AML-193 (cell line): ENCODE data around the gene ATP8B3.

Experiments
- DNase-seq, 2 experiments: peaks; one replicate each; lab custom pipeline; 2025; lab: John Stamatoyannopoulos, UW

Gene ATP8B3

DNA sequence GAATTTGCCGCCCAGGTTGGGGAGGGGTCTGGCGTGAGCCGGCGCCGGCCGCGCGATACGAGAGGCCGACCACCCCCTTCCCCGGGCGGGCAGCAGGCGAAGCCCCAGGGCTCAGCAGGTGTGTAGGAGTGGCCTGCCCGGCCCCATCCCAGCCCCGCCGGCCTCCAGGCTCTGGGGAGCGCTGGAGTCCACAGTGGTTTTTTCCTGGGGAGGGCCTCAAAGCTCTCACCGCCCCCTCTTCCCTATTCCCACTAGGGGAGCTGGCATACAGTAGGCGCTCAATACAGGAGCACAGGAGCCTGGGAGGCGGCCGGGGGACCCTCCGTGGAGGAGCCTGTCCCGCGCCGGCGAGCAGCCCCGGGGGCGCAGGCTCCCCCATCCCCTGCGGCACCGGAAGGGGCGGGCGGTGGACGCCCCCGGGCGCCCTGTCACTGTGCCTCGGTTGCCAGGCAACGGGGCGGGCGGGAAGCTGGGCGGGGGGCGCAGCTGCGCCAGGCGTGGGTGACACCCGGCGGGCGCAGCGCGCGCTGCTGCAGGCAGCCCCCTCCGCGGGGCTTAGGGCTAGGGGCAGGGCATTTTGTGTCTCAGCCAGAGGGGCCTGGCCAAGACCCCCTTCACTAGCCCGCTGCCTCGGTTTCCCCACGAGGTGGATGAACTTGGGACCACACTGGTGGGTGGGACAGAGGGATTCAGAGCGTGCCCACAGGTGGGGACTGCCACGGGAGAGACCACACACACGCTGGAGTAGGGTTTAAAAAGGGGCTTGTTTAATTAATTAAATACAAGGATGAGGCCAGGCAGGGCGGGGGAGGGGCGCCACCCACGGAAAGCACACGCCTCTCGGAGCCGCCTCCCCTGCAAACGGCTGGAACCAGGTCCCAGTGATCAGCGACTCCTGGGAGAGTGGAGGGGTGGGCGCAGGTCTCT is 39.8 kb upstream of the ATP8B3 start:
- no peak for DNase-seq

DNA sequence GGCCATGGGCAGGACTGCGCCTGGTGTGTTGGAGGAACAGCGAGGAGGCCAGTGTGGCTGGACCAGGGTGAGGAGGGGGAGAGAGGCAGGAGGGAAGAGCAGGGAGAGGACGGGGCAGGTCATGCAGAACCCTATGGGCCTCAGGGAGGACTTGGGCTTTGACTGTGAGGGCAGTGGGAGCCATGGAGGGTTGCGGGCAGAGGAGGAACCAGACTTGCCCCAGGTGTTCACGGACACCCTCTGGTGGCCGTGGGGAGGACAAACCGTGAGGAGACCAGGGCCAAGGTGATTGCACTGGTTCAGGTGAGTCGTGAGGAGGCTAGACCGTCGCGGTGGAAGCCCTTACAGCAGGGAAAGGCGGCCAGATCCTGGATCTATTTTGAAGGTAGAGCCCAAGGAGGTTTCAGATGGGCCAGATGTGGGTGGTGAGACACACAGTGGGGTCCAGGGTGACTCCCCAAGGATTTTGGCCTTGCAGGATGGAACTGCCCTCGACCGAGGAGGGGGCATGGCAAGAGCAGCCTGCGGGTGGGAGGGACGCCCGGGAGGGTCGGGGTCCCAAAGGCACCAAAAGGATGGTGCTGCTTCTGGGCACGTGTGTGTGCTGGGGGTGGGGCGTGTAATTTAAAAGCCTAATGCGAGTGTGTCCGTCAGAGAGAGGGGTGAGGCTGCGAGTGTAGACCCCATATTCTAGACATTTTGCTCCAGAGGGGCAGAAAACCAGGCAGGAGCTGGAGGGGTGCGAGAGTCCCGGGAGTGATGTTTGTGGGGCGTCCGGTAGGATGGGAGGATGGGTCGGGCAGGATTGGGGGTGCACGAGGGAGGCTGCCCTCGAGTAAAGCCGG is 39.0 kb upstream of the ATP8B3 start:
- no peak for DNase-seq

DNA sequence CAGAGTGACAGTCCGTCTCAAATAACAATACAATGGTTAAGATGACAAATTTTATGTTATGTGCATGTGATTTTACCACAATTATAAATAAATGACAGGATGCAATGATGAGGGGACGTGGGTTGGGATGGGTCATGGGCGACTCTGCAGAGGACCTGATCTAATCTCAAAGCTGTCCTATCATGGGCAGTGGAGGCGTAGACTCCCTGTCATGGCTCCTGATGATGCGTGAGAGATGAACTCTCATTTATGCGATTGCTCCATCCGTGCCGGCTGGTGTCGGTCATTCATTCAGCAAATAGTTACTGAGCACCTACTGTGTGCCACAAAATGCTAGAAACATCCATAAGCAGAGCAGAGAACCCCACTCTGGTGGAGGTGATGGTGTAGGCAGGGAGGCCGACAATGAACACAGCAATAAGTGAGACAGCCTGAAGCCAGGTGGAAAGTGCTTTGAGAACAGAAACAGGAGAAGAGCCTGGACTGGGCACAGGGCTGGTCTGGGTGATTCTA is 37.9 kb upstream of the ATP8B3 start:
- no peak for DNase-seq

DNA sequence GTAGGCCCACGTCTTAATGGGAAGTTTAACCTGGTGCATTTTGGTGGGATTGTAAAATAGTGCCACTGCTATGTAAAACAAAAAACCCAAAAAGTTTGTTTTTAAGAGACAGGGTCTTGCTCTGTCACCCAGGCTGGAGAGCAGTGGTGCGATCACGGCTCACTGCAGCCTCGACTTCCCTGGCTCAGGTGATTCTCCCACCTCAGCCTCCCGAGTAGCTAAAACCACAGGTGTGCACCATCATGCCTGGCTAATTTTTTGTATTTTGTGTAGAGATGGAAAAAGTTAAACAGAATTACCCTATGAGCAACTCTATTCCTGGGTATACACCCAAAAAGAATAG is 37.0 kb upstream of the ATP8B3 start:
- DNase-seq, result no peak

DNA sequence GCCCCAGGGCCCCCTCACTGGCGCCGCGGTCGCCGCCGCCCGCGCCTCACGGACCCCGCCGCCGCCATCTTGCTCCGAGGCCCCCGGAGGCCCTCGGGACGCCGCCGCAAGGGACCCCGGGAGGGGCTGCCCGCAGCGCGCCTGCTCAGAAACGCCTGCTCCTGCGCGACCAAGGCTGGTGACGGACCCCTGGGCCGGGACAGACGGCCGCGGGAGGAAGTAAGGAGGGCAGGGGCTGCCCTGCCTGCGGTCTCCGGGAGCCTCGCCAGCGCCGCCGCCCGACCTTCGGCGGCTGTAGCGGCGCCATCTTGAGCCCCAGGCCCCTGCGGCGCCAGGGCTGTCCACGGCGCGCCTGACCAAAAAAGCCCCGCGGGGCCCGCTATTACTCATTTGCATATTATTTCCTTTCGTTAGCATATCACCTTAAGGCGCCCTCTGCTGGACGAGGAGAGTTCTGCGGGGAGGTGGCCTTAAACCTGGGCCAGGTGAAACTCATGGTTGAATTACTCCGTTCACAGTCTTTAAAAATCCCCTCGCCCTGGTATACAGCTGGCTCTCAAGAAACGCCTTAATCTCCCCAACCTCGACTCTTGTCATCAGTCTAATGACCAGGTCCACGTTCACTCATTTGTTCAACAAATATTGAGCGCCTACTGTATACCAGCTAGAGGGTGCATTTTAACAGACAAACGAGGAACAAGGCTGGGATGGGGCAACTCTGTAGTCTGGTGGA is 36.5 kb upstream of the ATP8B3 start, which contains the start of gene REXO1:
REXO1 (minus strand) TSS at position 85 of the 733 bp plus-strand sequence. CDS start 125 bp downstream, outside the sequence.
- peak; percentile 88 to 89 for DNase-seq

DNA sequence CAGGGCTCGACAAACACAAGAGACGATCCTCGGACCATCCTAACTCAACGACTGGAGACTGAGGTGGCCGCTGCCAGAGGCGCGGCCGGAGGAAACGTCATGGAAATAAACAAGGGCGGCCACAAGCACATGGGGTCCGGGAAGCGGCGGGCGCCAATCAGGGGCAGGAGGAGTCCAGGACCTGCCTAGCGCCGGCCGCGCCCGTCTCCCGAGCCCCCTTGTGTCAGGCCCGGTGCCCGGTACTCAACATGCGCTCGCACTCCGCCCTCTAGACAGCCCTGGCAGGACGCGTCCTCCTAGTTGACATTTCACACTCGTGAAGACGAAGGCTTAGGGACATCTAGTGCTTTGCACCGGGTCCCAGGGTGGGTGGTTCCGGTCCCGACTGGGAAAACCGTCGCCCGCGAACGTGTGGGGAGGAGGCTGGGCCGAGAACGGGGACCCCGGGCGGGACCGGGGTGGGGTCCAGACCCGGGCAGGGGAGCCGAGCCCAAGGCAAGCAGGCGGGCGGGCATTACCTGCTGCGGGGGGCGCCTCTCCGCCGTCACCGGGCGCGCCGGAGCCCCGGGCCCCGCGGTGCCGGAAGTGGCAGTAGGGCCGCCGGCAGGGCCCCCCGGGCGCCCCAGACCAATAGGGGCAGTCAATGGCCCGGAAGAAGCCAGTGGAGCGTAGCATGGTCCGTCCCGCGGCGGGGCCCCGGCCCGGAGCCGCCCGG is 35.8 kb upstream of the ATP8B3 start:
- peak in 1 of 2 experiments; percentile 8 for DNase-seq

DNA sequence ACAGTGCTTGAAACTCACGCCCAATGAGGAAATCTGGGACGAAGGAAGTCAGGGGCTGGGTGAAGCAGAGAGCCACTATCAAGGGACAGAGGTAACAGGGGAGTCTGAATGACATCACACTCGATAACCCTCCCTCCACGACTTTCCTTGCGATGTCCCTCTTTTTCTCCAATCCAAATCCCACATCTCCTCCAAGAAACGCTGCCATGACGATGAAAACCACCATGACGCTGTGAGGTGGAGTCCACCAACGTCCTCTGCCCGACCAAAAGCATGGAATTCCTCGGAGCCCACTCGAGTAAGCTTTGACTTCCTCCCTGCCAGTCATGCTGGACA is 35.2 kb upstream of the ATP8B3 start:
- no peak for DNase-seq

DNA sequence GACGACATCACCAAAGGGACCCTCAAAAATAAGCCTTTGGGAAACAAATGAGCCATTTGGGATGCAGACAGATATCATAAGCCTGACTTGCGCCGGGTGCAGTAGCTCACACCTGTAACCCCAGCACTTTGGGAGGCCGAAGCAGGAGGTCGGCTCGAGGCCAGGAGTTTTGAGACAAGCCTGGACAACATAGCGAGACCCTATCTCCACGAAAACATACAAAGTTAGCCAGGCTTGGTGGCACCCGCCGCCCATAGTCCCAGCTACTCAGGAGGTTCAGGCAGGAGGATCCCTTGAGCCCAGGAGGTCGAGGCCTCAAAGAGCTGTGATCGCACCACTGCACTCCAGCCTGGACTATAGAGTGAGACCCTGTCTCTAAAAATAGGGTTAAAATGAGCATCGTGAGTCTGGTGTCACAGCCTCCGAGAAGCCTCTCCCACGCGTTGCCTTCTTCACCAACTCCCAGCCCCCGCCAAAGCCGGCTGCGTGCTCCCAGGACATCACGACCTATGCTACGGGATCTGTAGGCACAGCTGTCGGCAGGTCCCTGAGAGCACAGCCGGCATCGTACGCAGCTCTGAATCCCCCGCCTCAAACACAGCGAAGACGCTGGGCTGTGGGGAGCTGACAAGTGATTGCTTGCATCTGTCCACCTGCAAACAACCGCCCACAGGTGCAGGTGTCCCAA is 34.6 kb upstream of the ATP8B3 start:
- DNase-seq, result no peak

DNA sequence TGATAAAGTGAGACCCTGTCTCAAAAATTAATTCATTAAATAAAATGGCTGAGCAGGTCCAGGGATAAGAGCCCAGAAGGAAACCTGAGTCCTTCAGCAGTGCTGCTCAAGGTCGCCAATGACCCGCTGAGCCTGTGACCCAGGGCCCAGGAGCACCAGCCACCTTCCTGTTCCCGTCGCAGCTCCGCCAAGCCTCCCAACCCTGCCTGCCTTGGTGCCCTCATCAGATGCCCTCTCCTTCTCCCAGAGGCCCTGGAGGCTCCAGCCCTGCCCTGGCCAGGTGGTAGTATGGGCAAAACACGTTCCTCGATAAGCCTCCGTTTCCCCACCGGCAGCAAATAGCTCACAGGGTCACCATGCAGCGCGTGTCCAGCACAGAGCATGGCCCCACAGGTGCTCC is 33.6 kb upstream of the ATP8B3 start:
- no peak for DNase-seq

DNA sequence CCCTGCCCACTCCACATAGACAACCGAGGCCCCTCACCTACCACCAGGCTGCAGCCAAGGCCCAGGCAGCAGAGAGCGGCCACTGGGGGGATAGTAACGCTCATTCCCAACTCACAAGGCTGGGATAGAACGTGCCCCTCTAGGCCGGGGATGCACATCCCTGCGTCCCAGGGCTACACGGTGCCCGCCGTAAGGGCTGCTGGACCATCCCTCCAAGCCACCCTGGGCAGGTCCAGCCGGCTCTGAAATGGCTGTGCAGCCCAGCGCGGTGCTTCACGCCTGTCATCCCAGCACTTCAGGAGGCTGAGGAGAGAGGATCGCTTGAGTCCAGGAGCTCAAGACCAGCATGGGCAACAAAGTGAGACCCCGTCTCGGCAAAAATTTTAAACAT is 33.0 kb upstream of the ATP8B3 start:
- DNase-seq, result no peak

DNA sequence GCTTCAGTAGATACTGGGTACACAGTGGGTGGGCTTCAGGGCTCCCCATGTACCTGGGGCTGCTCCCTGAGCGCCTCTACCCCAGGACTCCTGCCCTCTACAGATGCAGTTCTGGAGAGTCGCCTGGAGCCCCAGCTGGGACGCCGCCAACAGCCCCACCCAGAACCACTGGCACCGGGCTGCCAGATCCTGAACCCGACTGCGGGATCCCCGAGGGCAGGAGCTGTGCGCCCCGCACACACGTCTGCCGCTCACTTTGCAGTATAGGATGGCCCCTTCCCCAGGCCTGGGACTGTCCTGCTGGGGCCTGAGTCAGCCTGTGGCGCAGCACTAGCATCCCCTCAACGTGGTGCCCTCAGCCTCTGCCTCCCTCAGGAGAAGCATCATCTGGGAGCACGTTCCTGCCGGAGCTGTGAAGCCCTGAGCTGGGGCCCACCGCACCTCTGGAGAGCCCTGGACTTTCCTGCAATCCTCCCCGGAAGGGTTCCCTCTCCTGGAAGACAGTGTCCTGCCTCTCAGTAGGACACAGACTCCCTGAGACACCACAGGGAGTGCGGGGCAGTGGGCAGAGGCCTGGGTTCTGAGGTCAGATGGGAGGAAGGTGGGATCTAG is 32.5 kb upstream of the ATP8B3 start:
- DNase-seq, result no peak

DNA sequence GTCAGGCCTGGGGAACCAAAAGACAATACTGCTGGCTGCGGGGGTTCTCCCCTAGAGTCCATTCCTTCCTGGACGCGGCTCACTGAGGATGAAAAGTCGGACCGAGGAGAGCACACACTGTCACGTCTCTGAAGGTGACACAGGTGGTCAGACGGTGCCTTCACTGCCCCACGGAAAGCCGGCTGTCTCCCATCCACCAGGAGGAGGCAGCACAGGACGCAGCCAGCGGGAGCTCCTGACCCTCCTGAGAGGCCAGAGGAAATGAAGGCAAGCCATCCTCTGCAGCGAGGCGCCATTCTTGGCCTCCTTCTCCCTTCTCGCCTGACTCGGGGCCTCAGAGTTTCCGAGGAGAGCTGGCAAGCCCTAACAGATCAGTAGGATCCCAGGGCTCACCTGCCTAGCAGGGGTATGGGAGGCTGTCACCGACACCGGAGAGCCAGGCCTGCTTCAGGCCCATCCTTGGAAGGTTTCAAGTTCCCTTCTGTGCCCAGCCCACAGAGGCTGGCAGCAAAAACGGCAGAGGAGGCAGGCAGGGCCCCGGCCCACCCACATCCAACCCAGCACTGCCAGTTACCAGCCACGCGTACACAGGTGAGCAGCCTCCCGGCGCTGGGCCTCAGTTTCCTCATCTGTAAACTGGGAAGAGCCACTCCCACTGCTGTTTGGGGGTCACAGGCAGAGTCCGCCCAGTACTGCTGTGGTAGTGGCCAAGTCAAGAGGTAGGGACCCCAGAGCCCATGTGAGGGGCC is 31.7 kb upstream of the ATP8B3 start:
- no peak for DNase-seq

DNA sequence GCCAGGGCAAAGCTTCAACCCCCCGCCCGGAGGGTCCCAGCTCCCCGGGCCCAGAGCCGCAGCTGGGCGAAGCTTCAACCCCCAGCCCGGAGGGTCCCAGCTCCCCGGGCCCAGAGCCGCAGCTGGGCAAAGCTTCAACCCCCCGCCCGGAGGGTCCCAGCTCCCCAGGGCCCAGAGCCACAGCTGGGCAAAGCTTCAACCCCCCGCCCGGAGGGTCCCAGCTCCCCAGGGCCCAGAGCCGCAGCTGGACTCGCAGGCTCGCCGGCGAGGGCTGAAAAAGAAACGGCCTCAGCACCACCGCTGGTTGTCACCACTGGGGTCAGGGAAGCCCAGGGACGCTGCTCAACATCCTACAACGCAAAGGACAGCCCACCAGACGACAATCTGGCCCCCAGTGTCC is 31.0 kb upstream of the ATP8B3 start:
- DNase-seq, result no peak

DNA sequence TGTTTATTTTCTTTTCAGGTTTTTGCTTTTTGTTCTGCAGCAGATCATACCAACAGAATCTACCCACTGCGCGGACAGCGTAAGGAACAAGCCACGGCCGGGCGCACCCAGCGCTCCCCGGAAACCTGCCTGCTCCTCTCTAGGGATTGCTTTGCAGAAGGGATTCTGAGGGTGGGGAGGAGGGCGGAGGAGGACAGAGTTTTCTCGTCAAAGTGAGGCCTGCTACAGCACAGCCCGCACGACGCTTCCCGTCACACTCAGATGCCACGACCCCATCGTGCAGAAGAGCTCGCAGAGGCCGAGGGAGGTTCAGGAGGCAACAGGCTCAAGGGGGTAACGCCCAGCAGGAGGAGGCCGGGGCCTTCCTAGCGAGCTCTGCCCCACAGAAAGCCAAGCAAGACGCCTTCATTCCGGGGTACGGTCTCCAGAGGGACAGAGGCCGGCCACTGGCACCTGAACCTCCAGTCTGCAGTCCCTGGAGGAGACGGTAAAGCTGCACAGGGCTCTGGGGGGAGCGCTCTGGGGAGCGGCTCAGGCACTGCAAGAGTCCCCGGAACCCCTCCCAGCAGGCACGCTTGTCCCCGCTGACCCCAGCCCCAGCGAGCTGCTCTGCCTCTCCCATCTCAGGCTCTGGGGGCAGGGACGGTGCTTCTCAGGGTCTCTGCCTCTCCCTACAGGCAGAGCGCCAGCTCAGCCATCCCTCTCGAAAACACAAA is 29.3 kb upstream of the ATP8B3 start:
- DNase-seq, result no peak

DNA sequence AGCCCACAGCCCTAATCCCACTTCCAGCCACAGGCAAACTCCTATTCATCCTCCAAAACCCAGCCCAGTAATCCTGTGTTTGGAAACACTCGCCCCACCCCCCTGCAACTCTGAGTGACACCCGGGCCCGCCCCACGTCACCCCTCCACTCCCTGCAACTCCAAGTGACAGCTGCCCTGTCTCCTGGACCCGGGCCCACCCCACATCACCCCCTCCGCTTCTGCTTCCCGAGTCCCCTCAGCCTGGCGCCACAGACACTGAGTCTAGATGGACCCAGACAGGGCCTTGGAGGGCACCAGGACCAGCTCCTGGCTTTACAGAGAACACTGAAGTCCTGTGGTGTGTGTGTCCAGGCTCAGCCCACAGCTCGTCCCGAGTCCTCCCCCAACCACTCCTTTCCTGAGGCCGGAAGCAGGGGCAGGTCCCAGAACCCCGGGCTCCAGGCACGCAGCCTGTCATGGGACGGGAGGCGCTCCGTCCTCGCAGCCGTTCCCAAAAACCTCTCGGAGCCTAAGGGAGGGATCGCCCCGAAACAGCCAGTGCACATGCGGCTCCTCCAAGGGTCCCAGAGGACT is 28.6 kb upstream of the ATP8B3 start:
- DNase-seq, result no peak

DNA sequence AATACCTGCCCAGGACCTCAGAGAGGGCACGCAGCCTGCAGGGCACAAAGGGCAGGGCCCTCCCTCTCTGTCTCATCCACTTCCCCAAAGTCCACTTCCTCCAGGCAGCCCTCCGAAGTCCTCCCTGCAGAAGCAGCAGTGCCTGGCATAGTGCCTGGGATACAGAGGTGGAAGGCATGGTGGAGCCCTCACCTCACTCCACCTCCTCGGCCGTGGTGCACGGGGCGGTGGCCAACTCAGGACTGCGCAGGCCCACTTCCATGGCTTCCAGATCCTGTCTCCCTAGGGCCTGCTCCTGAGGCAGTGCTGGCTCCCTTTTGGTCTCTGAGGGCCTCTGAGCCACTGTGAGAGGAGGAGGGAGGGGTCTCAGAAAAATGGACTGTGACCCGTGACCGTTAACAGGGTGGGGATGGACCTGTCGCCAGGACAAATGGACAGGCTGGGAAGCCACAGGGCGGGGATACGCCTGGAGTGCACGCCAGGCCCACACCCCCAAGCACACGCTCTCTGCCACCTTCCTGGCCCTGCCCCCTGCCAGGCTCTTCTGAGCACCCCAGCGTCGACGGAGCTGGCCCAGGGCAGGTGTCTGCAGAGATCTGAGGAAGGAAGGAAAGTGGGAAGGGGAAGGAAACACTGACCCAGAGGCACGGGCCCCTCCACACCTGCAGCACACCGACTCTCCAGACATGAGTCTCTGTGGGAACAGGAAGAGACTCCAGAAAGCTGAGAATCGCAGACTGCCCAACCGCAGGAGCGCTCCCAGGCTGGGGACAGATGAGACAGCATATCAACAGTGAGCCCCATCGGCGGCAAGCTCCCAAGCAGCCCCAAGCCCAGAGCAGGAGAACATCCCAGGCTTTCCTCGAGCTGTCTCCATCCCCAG is 27.8 kb upstream of the ATP8B3 start:
- DNase-seq, result no peak

DNA sequence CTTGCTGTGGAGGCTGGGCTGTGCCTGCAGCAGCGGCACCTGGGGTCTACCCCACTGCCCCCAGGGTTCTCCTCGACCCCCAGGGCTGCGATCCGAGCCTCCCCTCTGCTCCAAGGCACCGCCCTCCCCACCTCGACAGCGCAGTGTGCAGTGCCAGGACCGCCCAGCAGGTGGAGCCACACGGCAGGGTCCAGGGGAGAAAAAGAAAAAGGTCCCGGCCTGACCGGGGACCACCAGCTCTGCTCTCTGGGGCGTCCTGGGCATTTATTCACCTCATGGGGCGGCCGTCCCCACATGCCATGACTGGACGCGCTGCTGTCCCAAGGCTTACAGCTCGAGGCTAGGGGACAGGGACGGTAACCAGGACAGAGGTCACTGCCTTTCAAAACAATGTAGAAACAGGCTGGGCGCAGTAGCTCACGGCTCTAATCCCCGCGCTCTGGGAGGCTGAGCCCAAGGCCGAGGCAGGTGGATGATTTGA is 25.6 kb upstream of the ATP8B3 start:
- no peak for DNase-seq

DNA sequence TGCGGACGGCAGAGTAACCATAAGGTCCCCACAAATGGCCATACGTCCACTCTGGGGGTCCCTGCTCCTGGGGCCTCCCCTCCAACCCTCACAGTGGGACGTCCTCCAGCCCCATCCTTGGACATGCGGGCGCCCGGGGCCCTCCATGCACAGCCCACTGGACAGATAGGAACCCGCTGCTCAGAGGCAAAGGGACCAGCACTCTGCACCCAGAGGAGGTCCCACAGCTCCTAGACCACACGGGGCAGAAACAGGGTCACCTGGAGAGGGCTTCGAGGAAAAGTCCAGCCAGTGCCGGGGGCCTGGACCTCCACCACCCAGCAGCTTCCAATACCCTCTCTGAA is 25.1 kb upstream of the ATP8B3 start:
- no peak for DNase-seq
